IPS-18a (cell line): ENCODE measurements around the gene KCNJ6.
"Not testable (repeated sequence)": the region's sequence is repeated elsewhere in the genome, so short reads cannot be mapped to it uniquely, and the experiment has no call there.

Experiments
- H3K27ac ChIP-seq: one replicate; pipeline ENCODE4 v1.5.1; 2013; ENCODE audit warnings: low read length
- H3K27me3 ChIP-seq: one replicate; pipeline ENCODE4 v1.6.1; 2013; ENCODE audit warnings: mild to moderate bottlenecking, low read length; ENCODE audit not compliant: control insufficient read depth, insufficient read depth
- H3K36me3 ChIP-seq: one replicate; pipeline ENCODE4 v1.6.1; 2013; ENCODE audit warnings: low read depth, low read length; ENCODE audit not compliant: control insufficient read depth
- H3K4me1 ChIP-seq: one replicate; pipeline ENCODE4 v1.6.1; 2013; ENCODE audit warnings: low read depth, low read length; ENCODE audit not compliant: control insufficient read depth
- H3K4me3 ChIP-seq: one replicate; pipeline ENCODE4 v1.5.1; 2013; ENCODE audit warnings: low read length
- H3K9ac ChIP-seq: one replicate; pipeline ENCODE4 v1.6.1; 2013; ENCODE audit warnings: mild to moderate bottlenecking, low read length, moderate library complexity
- H3K9me3 ChIP-seq: one replicate; pipeline ENCODE4 v1.6.1; 2013; ENCODE audit warnings: low read depth, low read length; ENCODE audit not compliant: control insufficient read depth

Gene KCNJ6

DNA sequence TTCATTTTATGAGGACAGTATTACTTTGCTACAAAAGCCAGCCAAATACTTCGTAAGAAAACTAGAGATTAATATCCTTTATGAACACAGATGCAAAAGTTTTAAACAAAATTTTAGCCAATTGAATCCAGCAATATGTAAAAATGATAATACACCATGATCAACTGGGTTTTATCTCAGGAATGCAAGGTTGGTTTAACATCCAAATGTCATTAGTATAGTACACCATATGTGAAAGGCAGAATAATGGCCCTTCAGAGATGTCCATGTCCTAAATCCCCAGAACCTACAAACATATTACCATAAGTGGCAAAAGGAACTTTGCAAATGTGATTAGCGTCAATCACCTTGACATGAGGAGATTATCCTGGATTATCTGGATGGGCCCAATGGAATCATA, 16.7 kb upstream of the KCNJ6 start:
- Histone ChIP-seq H3K27ac (no peak overlapping the region), H3K36me3 (no peaks in the 10 kb centered on the region), H3K9me3 (no peaks in the 10 kb centered on the region), H3K27me3 (no peaks in the 10 kb centered on the region), H3K4me1 (no peaks in the 10 kb centered on the region), H3K4me3 (no peak overlapping the region), H3K9ac (no peak overlapping the region)

GRCh38 chr21:37927711-37928110, 11.5 kb upstream of the KCNJ6 start:
- Histone ChIP-seq H3K27ac (no peak overlapping the region), H3K27me3 (no peaks in the 10 kb centered on the region), H3K9ac (no peak overlapping the region), H3K9me3 (no peaks in the 10 kb centered on the region), H3K4me3 (no peak overlapping the region), H3K36me3 (no peaks in the 10 kb centered on the region), H3K4me1 (no peaks in the 10 kb centered on the region)

- no peaks in the 10 kb centered on the region for H3K27me3 ChIP-seq
- H3K36me3 ChIP-seq: no peaks in the 10 kb centered on the region
- H3K4me3 ChIP-seq: no peak overlapping the region
- H3K9me3 ChIP-seq: no peaks in the 10 kb centered on the region
- no peak overlapping the region for H3K9ac ChIP-seq
- no peak overlapping the region for H3K27ac ChIP-seq
- peaks cover 9% of the 10 kb centered on the region for H3K4me1 ChIP-seq
Observed at GRCh38 chr21:37921091-37921490, 4.8 kb upstream of the KCNJ6 start.

DNA sequence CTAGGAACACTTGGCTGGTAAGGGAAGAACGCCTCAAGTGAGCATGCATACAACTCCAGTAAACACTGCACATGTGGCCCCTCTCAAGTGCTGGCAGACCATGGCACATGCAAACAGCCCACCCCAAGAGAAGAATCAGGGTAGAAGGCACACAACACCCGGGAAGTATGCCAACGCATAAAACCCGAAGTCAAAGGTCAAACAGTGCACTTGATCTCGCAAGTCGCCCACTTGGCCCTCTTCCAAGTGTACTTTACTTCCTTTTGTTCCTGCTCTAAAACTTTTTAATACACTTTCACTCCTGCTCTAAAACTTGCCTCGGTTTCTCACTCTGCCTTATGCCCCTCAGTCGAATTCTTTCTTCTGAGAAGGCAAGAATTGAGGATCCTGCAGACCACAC, 4.0 kb upstream of the KCNJ6 start:
- not testable (repeated sequence) for H3K9me3 ChIP-seq, H3K9ac ChIP-seq, H3K36me3 ChIP-seq, H3K4me3 ChIP-seq, H3K27me3 ChIP-seq, H3K27ac ChIP-seq
- H3K4me1 ChIP-seq: peaks cover 12% of the 10 kb centered on the region

DNA sequence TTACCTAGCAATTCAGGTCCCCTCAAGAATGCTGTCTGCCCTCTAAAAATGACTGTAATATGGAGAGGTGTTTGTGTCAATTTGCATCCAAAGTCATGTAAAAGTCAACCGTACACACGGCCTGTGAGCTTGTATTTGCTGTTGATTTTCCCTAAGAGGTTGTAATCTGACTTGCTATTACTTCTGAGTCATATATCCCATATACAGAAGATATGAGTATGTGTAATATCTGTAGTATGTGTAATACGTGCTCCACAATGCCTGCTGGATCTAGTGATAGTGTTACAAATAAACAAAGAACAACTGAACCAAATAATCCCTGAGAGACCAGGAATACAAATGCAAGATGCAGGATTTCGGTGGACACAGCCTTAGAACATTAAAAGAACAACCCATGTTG, 1.4 kb upstream of the KCNJ6 start:
- Histone ChIP-seq H3K9me3 (no peaks in the 10 kb centered on the region), H3K27ac (no peak overlapping the region)

GRCh38 chr21:37915941-37916309, 332 bp downstream of the KCNJ6 start:
- H3K27ac ChIP-seq: no peak overlapping the region
- H3K9me3 ChIP-seq: no peaks in the 10 kb centered on the region
- no peaks in the 10 kb centered on the region for H3K36me3 ChIP-seq
- peak overlapping the region; percentile 72 for H3K4me3 ChIP-seq
- no peak overlapping the region for H3K9ac ChIP-seq
- peaks cover 35% of the 10 kb centered on the region for H3K27me3 ChIP-seq
- peaks cover 9% of the 10 kb centered on the region for H3K4me1 ChIP-seq

More for the DNA sequence above, 1.4 kb upstream of the KCNJ6 start:
- peaks cover 33% of the 10 kb centered on the region for H3K27me3 ChIP-seq
- no peak overlapping the region for H3K4me3 ChIP-seq
- no peak overlapping the region for H3K9ac ChIP-seq
- H3K4me1 ChIP-seq: peaks cover 17% of the 10 kb centered on the region
- H3K36me3 ChIP-seq: no peaks in the 10 kb centered on the region

DNA sequence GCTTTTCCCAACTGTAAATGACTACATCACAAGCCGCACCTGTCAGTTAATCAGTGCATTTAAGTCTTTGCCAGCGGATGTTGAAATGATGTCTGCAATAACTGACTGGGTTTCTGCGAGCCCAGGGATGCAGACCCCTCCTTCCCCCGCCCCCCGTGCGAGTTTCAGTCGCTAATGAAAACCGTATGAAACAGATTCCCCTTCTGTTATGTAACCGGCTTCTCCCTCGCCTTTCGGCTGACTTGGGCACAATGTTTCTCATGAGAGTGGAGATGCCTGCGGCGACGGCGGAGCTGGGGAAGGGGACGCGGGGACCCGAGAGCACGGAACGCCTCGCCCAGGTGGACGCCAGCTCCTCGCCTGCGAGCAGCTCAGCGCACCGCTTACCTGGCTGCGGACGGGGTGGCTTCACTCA, 753 bp downstream of the KCNJ6 start:
- Histone ChIP-seq H3K27me3 (peaks cover 35% of the 10 kb centered on the region), H3K9me3 (no peaks in the 10 kb centered on the region), H3K4me3 (peak overlapping the region; percentile 72), H3K36me3 (no peaks in the 10 kb centered on the region), H3K27ac (no peak overlapping the region), H3K9ac (no peak overlapping the region), H3K4me1 (peaks cover 8% of the 10 kb centered on the region)

DNA sequence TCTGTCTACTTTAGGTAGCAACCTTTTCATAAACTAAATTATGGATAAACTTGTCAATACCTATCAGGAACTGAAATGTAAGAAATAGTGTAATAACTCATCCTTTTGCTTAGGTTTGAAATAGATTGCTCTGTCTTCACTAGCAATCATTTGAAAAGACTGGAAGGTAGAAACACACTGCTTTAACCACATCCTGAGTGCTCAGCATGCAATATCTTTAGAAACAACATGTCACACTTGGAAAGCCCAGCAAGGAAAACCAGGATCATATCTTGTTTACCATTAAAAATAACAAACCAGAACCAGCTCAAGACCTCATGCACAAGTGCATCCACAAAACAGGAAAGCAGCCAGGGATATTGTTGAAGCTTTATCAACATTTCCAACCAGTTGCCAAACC, 3.6 kb downstream of the KCNJ6 start:
- Histone ChIP-seq H3K4me3 (no peak overlapping the region), H3K27ac (no peak overlapping the region), H3K9ac (no peak overlapping the region), H3K27me3 (peaks cover 35% of the 10 kb centered on the region), H3K36me3 (no peaks in the 10 kb centered on the region), H3K9me3 (no peaks in the 10 kb centered on the region), H3K4me1 (peaks cover 8% of the 10 kb centered on the region)

- Histone ChIP-seq H3K4me3 (no peak overlapping the region), H3K9ac (no peak overlapping the region), H3K4me1 (peaks cover 8% of the 10 kb centered on the region), H3K9me3 (no peaks in the 10 kb centered on the region), H3K36me3 (no peaks in the 10 kb centered on the region), H3K27me3 (peaks cover 25% of the 10 kb centered on the region), H3K27ac (no peak overlapping the region)
Observed at GRCh38 chr21:37909936-37910335, 6.3 kb downstream of the KCNJ6 start.

- no peak overlapping the region for H3K4me3 ChIP-seq
- H3K9me3 ChIP-seq: no peaks in the 10 kb centered on the region
- H3K36me3 ChIP-seq: no peaks in the 10 kb centered on the region
- no peak overlapping the region for H3K27ac ChIP-seq
- H3K9ac ChIP-seq: no peak overlapping the region
- peaks cover 4% of the 10 kb centered on the region for H3K4me1 ChIP-seq
- H3K27me3 ChIP-seq: peaks cover 13% of the 10 kb centered on the region
Observed at GRCh38 chr21:37908691-37909090, 7.6 kb downstream of the KCNJ6 start.

DNA sequence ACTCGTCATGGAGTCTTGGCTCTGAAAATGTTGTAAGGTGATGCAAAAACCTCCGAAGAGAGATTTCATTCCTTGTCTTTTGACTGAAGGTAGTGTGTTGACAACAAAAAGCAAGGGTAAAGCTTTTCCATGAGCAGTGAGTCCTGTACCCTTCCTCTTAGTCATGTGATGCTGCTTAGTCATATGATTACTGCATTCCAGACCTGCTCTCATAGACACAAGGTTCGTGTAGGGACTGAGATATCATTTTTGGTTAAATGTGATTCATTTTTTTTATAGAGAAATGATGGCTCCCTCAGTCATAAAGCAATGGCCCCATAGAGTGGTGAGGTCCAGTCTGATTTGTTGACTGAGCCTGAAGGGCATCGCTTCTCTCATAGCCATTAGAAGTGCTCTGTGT, 9.2 kb downstream of the KCNJ6 start:
- Histone ChIP-seq H3K9ac (no peak overlapping the region), H3K9me3 (no peaks in the 10 kb centered on the region), H3K4me3 (no peak overlapping the region), H3K27me3 (no peaks in the 10 kb centered on the region), H3K27ac (no peak overlapping the region), H3K36me3 (no peaks in the 10 kb centered on the region), H3K4me1 (peaks cover 4% of the 10 kb centered on the region)

DNA sequence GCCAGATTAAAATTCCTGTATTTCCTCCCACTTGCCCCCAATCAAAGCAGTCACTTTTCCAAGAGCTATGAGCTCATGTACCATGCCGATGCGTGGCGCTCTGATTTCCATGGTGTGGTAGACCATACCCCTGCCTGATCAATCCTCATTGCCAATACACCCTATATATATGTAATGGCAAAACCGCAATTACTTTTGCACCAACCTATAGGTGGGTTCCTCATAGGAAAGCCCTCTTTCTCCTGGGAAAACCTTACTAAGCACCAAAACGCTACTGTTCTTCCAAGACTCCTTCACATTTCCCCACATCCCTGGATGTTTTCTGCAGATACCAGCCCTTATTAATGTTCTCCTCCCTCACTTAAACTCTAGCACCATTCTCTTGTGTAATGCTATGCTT, 11.0 kb downstream of the KCNJ6 start:
- no peaks in the 10 kb centered on the region for H3K36me3 ChIP-seq
- peaks cover 4% of the 10 kb centered on the region for H3K4me1 ChIP-seq
- no peaks in the 10 kb centered on the region for H3K9me3 ChIP-seq
- H3K27me3 ChIP-seq: no peaks in the 10 kb centered on the region
- H3K9ac ChIP-seq: no peak overlapping the region
- H3K4me3 ChIP-seq: no peak overlapping the region
- H3K27ac ChIP-seq: no peak overlapping the region
